ENCODE measurements around the gene MRGPRD.

- TF ChIP-seq MAX (CRISPR knock-in tag; IDR thresholded peaks at IDR 0.05) (no peak), FOXJ3 (CRISPR knock-in tag; IDR thresholded peaks at IDR 0.05; ENCODE audit: borderline replicate concordance) (no peak), SMAD4 (CRISPR knock-in tag; IDR thresholded peaks at IDR 0.05) (no peak), USF2 (CRISPR knock-in tag; IDR thresholded peaks at IDR 0.05) (no peak)
Observed at GRCh38 chr11:68934321-68934645, 46.5 kb downstream of the MRGPRD start.

Measured in WTC11 (cell line).